Gastrocnemius medialis (tissue), 4 donors: ENCODE data around the gene EHD3. TPM values are rescaled to one million over a fixed set of nuclear protein-coding genes. Genes with fewer than 3 reads are reported as not detected.

Experiments used
- ATAC-seq, 2 donors: fragments of 150-250 bp; one replicate each; pipeline ENCODE4 v1.9.1; 2016
- DNase-seq, 2 donors: peaks; one replicate each; pipeline ENCODE4 v3.0.0-alpha.2; 2019
- H3K27ac ChIP-seq, 4 donors: fragments of 200-600 bp; sonication (generic); 1 replicate in 1 of 4; 2 replicates in 3 of 4; pipeline ENCODE4 v1.5.1; 2016 to 2018; ENCODE audit warnings: mild to moderate bottlenecking in 2 of 4, moderate library complexity in 1 of 4
- H3K27me3 ChIP-seq, 3 donors: fragments of 200-600 bp; sonication (generic) in 2 of 3; 1 replicate in 1 of 3; 2 replicates in 2 of 3; pipeline versions ENCODE4 v1.5.1 to v1.6.0; 2016 to 2019; ENCODE audit warnings: mild to moderate bottlenecking in 1 of 3, moderate library complexity in 1 of 3
- H3K36me3 ChIP-seq, 2 donors: fragments of 200-600 bp; sonication (generic) in 1 of 2; one replicate each; pipeline ENCODE4 v1.5.1; 2017 to 2018
- H3K4me1 ChIP-seq, 2 donors: fragments of 200-600 bp; sonication (generic) in 1 of 2; one replicate each; pipeline ENCODE4 v1.5.1; 2016 to 2017; ENCODE audit warnings: mild to moderate bottlenecking in 2 of 2
- H3K4me3 ChIP-seq, 4 donors: fragments of 200-600 bp; sonication (generic) in 3 of 4; 1 replicate in 1 of 4; 2 replicates in 3 of 4; pipeline ENCODE4 v1.5.1; 2016 to 2019; ENCODE audit warnings: mild to moderate bottlenecking in 2 of 4
- H3K9me3 ChIP-seq, 3 donors: fragments of 200-600 bp; sonication (generic) in 2 of 3; 1 replicate in 1 of 3; 2 replicates in 2 of 3; pipeline ENCODE4 v1.5.1; 2016 to 2019
- CTCF ChIP-seq, 5 experiments: fragments of 450-650 bp in 3 of 5; fragments of 200-600 bp in 2 of 5; sonication (generic) in 2 of 5; IDR thresholded peaks in 4 of 5; conservative IDR thresholded peaks in 1 of 5; 1 replicate in 4 of 5; 2 replicates in 1 of 5; pipeline ENCODE4 v1.5.1; 2016 to 2019; ENCODE audit warnings: antibody characterized with exemption in 5 of 5, mild to moderate bottlenecking in 3 of 5, moderate library complexity in 3 of 5
- POLR2A ChIP-seq, 2 donors: fragments of 450-650 bp; IDR thresholded peaks; one replicate each; pipeline ENCODE4 v1.6.1; 2017; ENCODE audit warnings: antibody characterized with exemption in 2 of 2, mild to moderate bottlenecking in 2 of 2, moderate library complexity in 2 of 2
- in situ Hi-C, 4 donors: fragments of 200-750 bp; cut with MboI; loops; one replicate each; pipeline versions ENCODE4 v1.15.0 to v1.8.0; 2017; ENCODE audit warnings: low sequenced_read_pairs in 4 of 4
- intact Hi-C: fragments of 100-400 bp; cut with DNase I; formaldehyde crosslinking; loops from one replicate; pipeline ENCODE4 v1.15.1; 2023; ENCODE audit warnings: low total_unique reads
- total RNA-seq, 4 donors: library from RNA; depleted of rRNA; stranded (reverse); fragments of >200 nt; gene quantifications; one replicate each; pipeline versions ENCODE4 v1.1.0 to v1.2.3, GENCODE V29; 2016

The EHD3 gene
- total RNA-seq, 4 donors from 2014 or later: 1.5 to 3.1 (median 2.1) TPM

GRCh38 chr2:31270822-31271231, 36.9 kb downstream of the EHD3 start:
- no peaks in the 10 kb centered on the region for H3K4me1 ChIP-seq
- intact Hi-C loops: no loop called here
- no peak overlapping the region for H3K27ac ChIP-seq
- ATAC-seq (no peak), DNase-seq (no peak)
- no peak for TF ChIP-seq CTCF (IDR thresholded peaks at IDR 0.05 in 4 of 5, conservative IDR thresholded peaks at IDR 0.05 in 1 of 5)
- no peak for TF ChIP-seq POLR2A (IDR thresholded peaks at IDR 0.05)
- no peaks in the 10 kb centered on the region for H3K9me3 ChIP-seq
- in situ Hi-C loops: no loop called here
- H3K27me3 ChIP-seq: no peaks in the 10 kb centered on the region
- no peak overlapping the region for H3K4me3 ChIP-seq
- H3K36me3 ChIP-seq: no peaks in the 10 kb centered on the region

GRCh38 chr2:31271851-31272267, 37.9 kb downstream of the EHD3 start:
- intact Hi-C loops: no loop called here

GRCh38 chr2:31274401-31275075, 40.6 kb downstream of the EHD3 start:
- intact Hi-C loops (no loop called here), in situ Hi-C loops (no loop called here)
- no peak for ATAC-seq
- no peaks in the 10 kb centered on the region for H3K36me3 ChIP-seq
- H3K4me3 ChIP-seq: no peak overlapping the region
- DNase-seq: no peak
- no peaks in the 10 kb centered on the region for H3K9me3 ChIP-seq
- no peak overlapping the region for H3K27ac ChIP-seq
- no peak for TF ChIP-seq POLR2A (IDR thresholded peaks at IDR 0.05)
- TF ChIP-seq CTCF (IDR thresholded peaks at IDR 0.05 in 4 of 5, conservative IDR thresholded peaks at IDR 0.05 in 1 of 5): no peak
- no peaks in the 10 kb centered on the region for H3K4me1 ChIP-seq
- H3K27me3 ChIP-seq: no peaks in the 10 kb centered on the region

More at GRCh38 chr2:31271851-31272267, 37.9 kb downstream of the EHD3 start:
- Histone ChIP-seq H3K4me1 (no peaks in the 10 kb centered on the region), H3K27ac (no peak overlapping the region), H3K4me3 (no peak overlapping the region), H3K27me3 (no peaks in the 10 kb centered on the region), H3K9me3 (no peaks in the 10 kb centered on the region), H3K36me3 (no peaks in the 10 kb centered on the region)
- in situ Hi-C loops: no loop called here
- TF ChIP-seq CTCF (IDR thresholded peaks at IDR 0.05 in 4 of 5, conservative IDR thresholded peaks at IDR 0.05 in 1 of 5) (no peak), POLR2A (IDR thresholded peaks at IDR 0.05) (no peak)
- DNase-seq (no peak), ATAC-seq (no peak)

- H3K4me3 ChIP-seq: no peak overlapping the region
- TF ChIP-seq CTCF (IDR thresholded peaks at IDR 0.05 in 4 of 5, conservative IDR thresholded peaks at IDR 0.05 in 1 of 5) (no peak), POLR2A (IDR thresholded peaks at IDR 0.05) (no peak)
- no peak overlapping the region for H3K27ac ChIP-seq
- no peak for ATAC-seq
- in situ Hi-C loops (no loop called here), intact Hi-C loops (no loop called here)
- no peaks in the 10 kb centered on the region for H3K36me3 ChIP-seq
- no peaks in the 10 kb centered on the region for H3K9me3 ChIP-seq
- no peaks in the 10 kb centered on the region for H3K4me1 ChIP-seq
- H3K27me3 ChIP-seq: no peaks in the 10 kb centered on the region
- no peak for DNase-seq
Observed at GRCh38 chr2:31275976-31276375, 42.0 kb downstream of the EHD3 start.

GRCh38 chr2:31277621-31278020, 43.7 kb downstream of the EHD3 start:
- no peaks in the 10 kb centered on the region for H3K9me3 ChIP-seq
- H3K36me3 ChIP-seq: no peaks in the 10 kb centered on the region
- no peak for TF ChIP-seq POLR2A (IDR thresholded peaks at IDR 0.05)
- TF ChIP-seq CTCF (IDR thresholded peaks at IDR 0.05 in 4 of 5, conservative IDR thresholded peaks at IDR 0.05 in 1 of 5): no peak
- H3K4me1 ChIP-seq: no peaks in the 10 kb centered on the region
- DNase-seq (no peak), ATAC-seq (no peak)
- intact Hi-C loops (no loop called here), in situ Hi-C loops (no loop called here)
- H3K27me3 ChIP-seq: no peaks in the 10 kb centered on the region
- no peak overlapping the region for H3K4me3 ChIP-seq
- H3K27ac ChIP-seq: no peak overlapping the region
